Motor neuron (in vitro differentiated cells): ENCODE data around the gene FBXO15. TPM values are rescaled to one million over a fixed set of nuclear protein-coding genes. Genes with fewer than 3 reads are reported as not detected.

Experiments used
- ATAC-seq, 8 experiments: fragments of 200-7000 bp; cut with Tn5 transposase; replicated peaks in 6 of 8; 2 replicates each; pipeline ENCODE4 v1.8.0; 2021; ENCODE audit warnings: mild to moderate bottlenecking in 8 of 8, moderate library complexity in 8 of 8
- H3K27ac ChIP-seq, 2 donors: fragments of 250-450 bp; sonication (Bioruptor Pico); 2 replicates each; pipeline ENCODE4 v1.9.0; 2021; ENCODE audit warnings: antibody characterized with exemption in 2 of 2, mild to moderate bottlenecking in 2 of 2, moderate library complexity in 1 of 2
- H3K4me1 ChIP-seq, 2 donors: fragments of 250-450 bp; sonication (Bioruptor Pico); replicated peaks in 1 of 2; 2 replicates each; pipeline ENCODE4 v1.6.1; 2021; ENCODE audit warnings: antibody characterized with exemption in 2 of 2, mild to moderate bottlenecking in 2 of 2, moderate library complexity in 1 of 2
- H3K4me3 ChIP-seq, 5 donors: fragments of 250-450 bp; sonication (Bioruptor Pico); 2 replicates each; pipeline ENCODE4 v1.9.0; 2021; ENCODE audit warnings: antibody characterized with exemption in 5 of 5, mild to moderate bottlenecking in 5 of 5, moderate library complexity in 4 of 5
- WGBS, 10 experiments: fragments of 450-650 bp; shearing (Covaris generic); methylation state at CpG; one replicate each; pipeline ENCODE4 v1.0.0; 2022; 5-methylcytosine and 5-hydroxymethylcytosine counted together
- in situ Hi-C, 9 experiments: fragments of 400-800 bp; cut with MboI; loops; one replicate each; pipeline ENCODE4 v1.15.0; 2021; ENCODE audit warnings: low sequenced_read_pairs in 9 of 9, low pct_unique_long_range_greater_than_20kb in 2 of 9; ENCODE audit not compliant: unreplicated experiment in 9 of 9
- total RNA-seq, 8 experiments: library from RNA; unstranded; fragments of 300-600 nt; gene quantifications; 2 replicates each; pipeline versions ENCODE4 v1.2.3 to v1.2.4, GENCODE V29; 2022

Gene FBXO15
- total RNA-seq, 8 experiments from 2014 or later = 0.36 to 6.0 (median 3.3) TPM

DNA sequence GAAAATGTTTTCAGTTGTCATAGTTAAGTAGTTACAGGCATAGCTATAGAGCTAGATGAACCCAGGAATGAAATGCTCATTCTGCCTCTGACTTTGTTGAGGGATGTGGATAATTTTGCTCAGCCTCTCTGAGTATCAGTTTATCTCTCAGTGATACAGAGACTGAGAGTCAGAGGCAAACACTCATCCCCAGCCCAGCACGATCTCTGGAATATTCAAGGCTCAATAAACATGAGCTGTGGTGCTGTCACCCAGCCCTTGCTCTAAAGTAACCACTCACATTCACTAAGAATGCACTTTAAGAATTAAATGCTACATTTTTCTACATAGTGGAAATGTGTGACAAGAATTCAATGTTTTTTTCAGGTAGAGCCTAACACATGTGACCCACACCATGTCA, 31.2 kb upstream of the FBXO15 start:
- no peak overlapping the region for H3K4me3 ChIP-seq
- WGBS, 10 experiments = 0 to 86% (median 73%) methylated on average over 1 of the region's 1 CpG; no CpG with 5 or more reads in 6 of the 10 experiments
- in situ Hi-C loops = loop anchor here in 4 of 9 experiments (25.0 kb wide), 3 partner anchors 158 to 383 kb away; partner anchors contain the start of gene CNDP2 (in 2 of the 4)
- no peak overlapping the region for H3K27ac ChIP-seq
- H3K4me1 ChIP-seq = no peaks in the 10 kb centered on the region
- peak in 2 of 8 experiments; percentile 37 to 64 for ATAC-seq

- no peak overlapping the region for H3K4me3 ChIP-seq
- WGBS, 10 experiments = 0 to 100% (median 74%) methylated on average over 1 to 6 of the region's 6 CpGs
- H3K4me1 ChIP-seq = no peaks in the 10 kb centered on the region
- in situ Hi-C loops = loop anchor here in 4 of 9 experiments (25.0 kb wide), 3 partner anchors 162 to 387 kb away; partner anchors contain the start of gene CNDP2 (in 2 of the 4)
- ATAC-seq = no peak
- no peak overlapping the region for H3K27ac ChIP-seq
Measured at GRCh38 chr18:74175658-74176057, 28.0 kb upstream of the FBXO15 start.

GRCh38 chr18:74173434-74173750, 25.8 kb upstream of the FBXO15 start:
- H3K4me3 ChIP-seq = no peak overlapping the region
- 60 to 100% (median 100%) methylated on average over 1 to 2 of the region's 11 CpGs; no CpG with 5 or more reads in 7 of the 10 experiments for WGBS, 10 experiments
- H3K4me1 ChIP-seq = no peaks in the 10 kb centered on the region
- in situ Hi-C loops = no loop called here
- no peak for ATAC-seq
- H3K27ac ChIP-seq = no peak overlapping the region

- no peaks in the 10 kb centered on the region for H3K4me1 ChIP-seq
- in situ Hi-C loops = no loop called here
- H3K4me3 ChIP-seq = no peak overlapping the region
- no peak overlapping the region for H3K27ac ChIP-seq
- 85 to 100% (median 92%) methylated on average over 3 to 15 of the region's 27 CpGs; no CpG with 5 or more reads in 6 of the 10 experiments for WGBS, 10 experiments
- no peak for ATAC-seq
Measured at GRCh38 chr18:74172697-74173433, 25.2 kb upstream of the FBXO15 start.

DNA sequence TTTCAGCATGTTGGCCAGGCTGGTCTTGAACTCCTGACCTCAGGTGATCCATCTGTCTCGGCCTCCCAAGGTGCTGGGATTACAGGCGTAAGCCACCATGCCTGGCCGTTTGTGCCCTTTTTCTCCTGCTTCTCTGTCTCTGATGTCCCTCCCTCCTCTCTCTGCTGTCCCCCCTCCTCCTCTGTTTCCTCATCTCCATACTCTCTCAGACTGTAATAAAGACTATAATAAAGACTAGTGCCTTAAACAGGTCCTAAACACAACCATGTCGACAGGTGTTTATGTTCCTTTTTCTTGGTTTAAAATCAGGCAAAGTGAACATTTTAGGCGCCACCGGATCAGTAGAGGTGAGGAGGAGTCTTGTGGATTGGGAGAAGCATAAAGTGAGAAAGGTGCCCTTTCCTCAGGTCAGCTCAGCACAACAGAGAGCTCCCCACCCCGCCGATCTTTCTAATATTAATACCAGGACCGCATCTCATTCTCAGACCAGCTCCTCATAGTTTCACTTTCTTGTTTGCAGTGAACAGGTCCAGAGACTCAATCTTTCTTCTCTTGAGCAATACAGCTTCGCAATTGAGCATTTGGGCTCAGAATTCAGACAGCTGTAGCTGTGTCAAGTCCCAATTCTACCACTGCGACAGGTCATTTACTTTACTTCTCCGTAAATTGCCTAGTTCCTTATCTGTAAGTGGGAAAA, 24.4 kb upstream of the FBXO15 start:
- H3K4me3 ChIP-seq = no peak overlapping the region
- ATAC-seq = no peak
- in situ Hi-C loops = no loop called here
- H3K4me1 ChIP-seq = no peaks in the 10 kb centered on the region
- 20 to 100% (median 62%) methylated on average over 1 to 8 of the region's 12 CpGs for WGBS, 10 experiments
- H3K27ac ChIP-seq = no peak overlapping the region

- in situ Hi-C loops = no loop called here
- no peak for ATAC-seq
- no peak overlapping the region for H3K27ac ChIP-seq
- no peaks in the 10 kb centered on the region for H3K4me1 ChIP-seq
- WGBS, 10 experiments = 7 to 93% (median 69%) methylated on average over 1 to 7 of the region's 7 CpGs
- no peak overlapping the region for H3K4me3 ChIP-seq
Measured at GRCh38 chr18:74166386-74166785, 18.8 kb upstream of the FBXO15 start.

DNA sequence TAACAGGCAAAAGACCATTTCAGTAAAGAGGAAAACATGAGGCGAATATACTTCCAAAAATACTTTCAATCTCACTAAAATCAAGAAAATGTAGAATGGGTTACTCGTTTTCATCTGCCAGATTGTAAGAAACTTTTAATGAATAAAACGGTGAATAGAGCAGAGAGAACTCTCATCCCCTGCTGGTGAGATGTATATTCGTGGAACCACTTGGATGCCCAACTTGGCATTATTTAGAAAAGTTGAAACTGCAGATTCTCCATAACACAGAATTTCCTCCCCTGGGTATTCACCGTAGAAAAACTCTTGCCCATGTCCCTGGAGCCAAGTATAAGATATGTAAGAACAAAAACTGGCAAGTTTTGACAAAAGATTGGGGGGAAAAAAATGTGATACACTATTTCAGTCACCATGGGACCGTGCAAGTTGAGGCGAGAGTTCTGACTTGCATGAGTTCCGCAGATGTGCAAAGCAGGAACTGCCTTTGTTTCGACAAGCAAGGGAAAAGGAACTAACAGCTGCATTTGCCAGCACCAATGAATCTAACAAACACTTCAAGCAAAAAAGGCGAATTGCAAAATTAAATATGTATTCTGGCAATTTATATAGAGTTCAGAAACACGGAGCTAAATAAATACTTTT, 15.5 kb upstream of the FBXO15 start:
- Histone ChIP-seq H3K4me3 (no peak overlapping the region), H3K27ac (no peak overlapping the region), H3K4me1 (no peaks in the 10 kb centered on the region)
- ATAC-seq = no peak
- WGBS, 10 experiments = 19 to 93% (median 81%) methylated on average over 5 to 11 of the region's 11 CpGs
- in situ Hi-C loops = no loop called here

DNA sequence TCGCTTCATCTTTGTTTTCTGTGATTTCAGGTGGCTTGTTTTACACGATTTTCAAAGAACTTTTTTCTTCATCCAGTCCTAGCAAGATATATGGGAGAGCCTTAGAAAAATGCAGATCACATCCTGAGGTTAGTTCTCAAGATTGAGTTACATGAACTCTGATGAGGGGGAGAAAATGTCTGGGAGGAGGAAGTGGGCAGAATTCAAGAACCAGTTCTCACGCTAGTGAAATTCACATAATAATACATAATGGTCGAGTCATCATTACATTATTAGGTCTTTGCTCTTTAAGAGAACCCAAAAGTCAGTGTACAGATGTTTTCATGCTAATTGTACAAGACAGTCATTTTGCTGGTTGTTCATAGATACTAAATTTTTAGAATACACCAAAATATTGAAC, 7.6 kb upstream of the FBXO15 start:
- ATAC-seq = no peak
- no peak overlapping the region for H3K27ac ChIP-seq
- in situ Hi-C loops = no loop called here
- no peak overlapping the region for H3K4me3 ChIP-seq
- peaks cover under 1 to 3% of the 10 kb centered on the region in 2 donors for H3K4me1 ChIP-seq
- 10 to 97% (median 76%) methylated on average over 2 to 4 of the region's 4 CpGs for WGBS, 10 experiments

GRCh38 chr18:74154716-74155115, 7.1 kb upstream of the FBXO15 start:
- H3K4me1 ChIP-seq = peaks cover 6 to 8% of the 10 kb centered on the region in 2 donors
- in situ Hi-C loops = no loop called here
- no peak for ATAC-seq
- H3K4me3 ChIP-seq = no peak overlapping the region
- 33 to 100% (median 83%) methylated on average over 1 to 3 of the region's 4 CpGs; no CpG with 5 or more reads in 1 of the 10 experiments for WGBS, 10 experiments
- no peak overlapping the region for H3K27ac ChIP-seq

DNA sequence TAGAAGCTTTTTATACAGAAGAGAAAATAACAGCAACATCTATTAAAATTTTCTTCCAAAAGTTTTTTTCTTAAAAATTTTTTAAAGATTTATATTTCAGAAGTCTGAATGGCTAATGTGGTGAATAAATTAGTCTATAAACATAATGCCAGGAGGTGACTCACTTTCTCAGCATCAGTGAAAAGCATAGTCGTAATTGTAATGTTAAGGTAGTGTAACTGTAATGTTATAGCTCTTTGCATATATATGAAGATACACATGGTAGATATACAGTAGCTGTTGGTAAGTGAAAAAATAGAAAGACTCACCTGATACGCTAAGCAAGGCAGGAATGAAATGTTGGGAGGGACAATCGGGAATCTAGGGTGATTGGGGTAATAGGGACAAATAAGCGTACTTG, 6.2 kb upstream of the FBXO15 start:
- peaks cover 12% of the 10 kb centered on the region in 2 donors for H3K4me1 ChIP-seq
- H3K27ac ChIP-seq = no peak overlapping the region
- WGBS, 10 experiments = 45 to 100% (median 80%) methylated on average over 1 to 4 of the region's 4 CpGs; no CpG with 5 or more reads in 1 of the 10 experiments
- H3K4me3 ChIP-seq = no peak overlapping the region
- ATAC-seq = peak in 2 of 8 experiments; percentile 7 to 39
- in situ Hi-C loops = no loop called here

DNA sequence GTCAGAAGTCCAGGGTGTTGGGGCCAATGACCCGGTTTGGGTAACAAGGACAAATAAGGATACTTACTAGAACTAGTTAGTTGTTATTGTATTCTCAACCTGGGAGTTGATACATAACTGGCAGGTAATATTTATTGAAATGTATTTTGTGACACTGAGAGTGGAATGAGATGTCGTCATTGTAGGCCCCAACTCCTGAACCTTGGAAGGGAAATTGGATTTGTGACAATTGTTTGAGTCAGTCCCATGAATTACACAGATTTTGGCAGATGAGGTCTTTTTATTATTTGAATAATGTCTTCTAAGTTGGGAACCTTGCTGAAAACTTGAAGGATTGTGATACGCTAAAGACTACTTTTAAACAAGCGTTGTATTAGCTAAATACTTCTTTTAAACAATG, 5.7 kb upstream of the FBXO15 start:
- WGBS, 10 experiments = 20 to 100% (median 89%) methylated on average over 2 to 4 of the region's 4 CpGs
- in situ Hi-C loops = no loop called here
- no peak for ATAC-seq

DNA sequence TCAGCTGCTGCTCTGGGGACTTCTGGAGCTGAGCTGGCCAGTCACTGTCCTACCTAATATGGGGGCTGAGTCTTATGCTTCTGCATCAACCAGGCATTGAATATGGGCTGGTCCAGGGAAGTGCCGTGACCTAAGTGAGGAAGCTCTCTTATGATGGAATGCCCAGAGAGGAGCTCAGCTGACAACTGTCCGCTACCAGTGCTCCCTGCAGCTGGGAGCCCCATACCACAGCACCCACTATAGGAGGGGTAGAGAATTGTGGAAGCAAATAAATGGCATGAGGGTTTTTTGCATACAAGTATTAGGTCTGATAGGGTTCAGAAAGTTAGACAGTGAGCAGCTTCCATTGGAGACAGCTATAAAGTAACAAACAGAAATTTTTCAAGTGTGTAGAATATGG, 5.2 kb upstream of the FBXO15 start:
- H3K4me3 ChIP-seq = no peak overlapping the region
- WGBS, 10 experiments = 90 to 100% (median 97%) methylated on average over 1 to 2 of the region's 2 CpGs; no CpG with 5 or more reads in 6 of the 10 experiments
- no peak overlapping the region for H3K27ac ChIP-seq
- H3K4me1 ChIP-seq = peaks cover 12% of the 10 kb centered on the region in 2 donors
- in situ Hi-C loops = no loop called here
- ATAC-seq = no peak

More for the DNA sequence above, 5.7 kb upstream of the FBXO15 start:
- peaks cover 12% of the 10 kb centered on the region in 2 donors for H3K4me1 ChIP-seq
- no peak overlapping the region for H3K27ac ChIP-seq
- H3K4me3 ChIP-seq = no peak overlapping the region

- WGBS, 10 experiments = 61 to 100% (median 100%) methylated on average over 1 to 3 of the region's 6 CpGs; no CpG with 5 or more reads in 6 of the 10 experiments
- no peak for ATAC-seq
- Histone ChIP-seq H3K4me1 (peaks cover 12% of the 10 kb centered on the region in 2 donors), H3K27ac (no peak overlapping the region), H3K4me3 (no peak overlapping the region)
- in situ Hi-C loops = no loop called here
Measured at GRCh38 chr18:74152270-74152669, 4.6 kb upstream of the FBXO15 start.
